CD8-positive, alpha-beta memory T cell (primary cell): ENCODE measurements around the gene MRPL52. TPM values are rescaled to one million over a fixed set of nuclear protein-coding genes. Genes with fewer than 3 reads are reported as not detected.

Experiments used
- CTCF ChIA-PET: fragments of 350-600 bp; sonication (Branson Sonifier 250); formaldehyde crosslinking; loops from one replicate; lab custom pipeline; 2021; ENCODE audit warnings: antibody characterized with exemption; lab: Charles Lee
- POLR2A ChIA-PET: fragments of 350-600 bp; sonication (Branson Sonifier 250); formaldehyde crosslinking; loops from one replicate; lab custom pipeline; 2021; ENCODE audit warnings: antibody characterized with exemption; lab: Charles Lee
- DNase-seq, 5 donors: peaks; one replicate each; pipeline versions ENCODE4 v3.0.0 to v3.0.0-alpha.2; 2020 to 2022; ENCODE audit warnings: mixed read lengths in 1 of 5
- H3K27ac ChIP-seq: one replicate; pipeline ENCODE4 v1.7.0; 2013; ENCODE audit warnings: low read depth, mild to moderate bottlenecking, low read length, moderate library complexity
- H3K27me3 ChIP-seq: 2 replicates; pipeline ENCODE4 v1.7.0; 2013; ENCODE audit warnings: low read length, mild to moderate bottlenecking; ENCODE audit not compliant: insufficient read depth, poor library complexity, severe bottlenecking
- H3K36me3 ChIP-seq: 2 replicates; pipeline ENCODE4 v1.7.0; 2013; ENCODE audit warnings: mild to moderate bottlenecking, low read length, moderate library complexity; ENCODE audit not compliant: insufficient read depth
- H3K4me1 ChIP-seq: 2 replicates; pipeline ENCODE4 v1.7.0; 2013; ENCODE audit warnings: mild to moderate bottlenecking, low read length, moderate library complexity; ENCODE audit not compliant: insufficient read depth
- H3K4me3 ChIP-seq: 2 replicates; pipeline ENCODE4 v1.7.0; 2013; ENCODE audit warnings: mild to moderate bottlenecking, low read length
- H3K9me3 ChIP-seq: 2 replicates; pipeline ENCODE4 v1.7.0; 2013; ENCODE audit warnings: mild to moderate bottlenecking, low read length
- H3K27ac Mint-ChIP-seq, 8 donors: one replicate each; pipeline ENCODE4 v1.8.0; 2020 to 2021; ENCODE audit warnings: mixed read lengths in 8 of 8, mild to moderate bottlenecking in 6 of 8, inconsistent platforms in 3 of 8, moderate library complexity in 3 of 8
- H3K27me3 Mint-ChIP-seq, 2 donors: one replicate each; pipeline ENCODE4 v1.8.0; 2020 to 2021; ENCODE audit warnings: mixed read lengths in 2 of 2, mild to moderate bottlenecking in 1 of 2, moderate library complexity in 1 of 2
- H3K36me3 Mint-ChIP-seq, 3 donors: one replicate each; pipeline ENCODE4 v1.8.0; 2020 to 2021; ENCODE audit warnings: mixed read lengths in 3 of 3, inconsistent platforms in 1 of 3, mild to moderate bottlenecking in 1 of 3
- H3K4me1 Mint-ChIP-seq, 3 donors: one replicate each; pipeline ENCODE4 v1.8.0; 2020 to 2021; ENCODE audit warnings: mixed read lengths in 3 of 3, inconsistent platforms in 1 of 3, mild to moderate bottlenecking in 1 of 3
- H3K4me3 Mint-ChIP-seq, 7 donors: one replicate each; pipeline ENCODE4 v1.8.0; 2020 to 2021; ENCODE audit warnings: mixed read lengths in 7 of 7, mild to moderate bottlenecking in 6 of 7, moderate library complexity in 4 of 7, inconsistent platforms in 2 of 7
- H3K9me3 Mint-ChIP-seq, 5 donors: one replicate each; pipeline ENCODE4 v1.8.0; 2020 to 2022; ENCODE audit warnings: mixed read lengths in 5 of 5, mild to moderate bottlenecking in 3 of 5, moderate library complexity in 2 of 5, inconsistent platforms in 1 of 5
- polyA plus RNA-seq: library from polyadenylated mRNA; unstranded; fragments of 300-500 nt; fragmentation: Illumina TruSeq; gene quantifications from one replicate; pipeline ENCODE4 v1.2.3, GENCODE V29; 2021
- total RNA-seq, 2 experiments: library from RNA; stranded (reverse); gene quantifications; one replicate each; pipeline ENCODE4 v1.2.3, GENCODE V29; 2021

The MRPL52 gene
- total and polyA plus RNA-seq, 3 experiments from 2014 or later = 139 to 185 (median 181) TPM

DNA sequence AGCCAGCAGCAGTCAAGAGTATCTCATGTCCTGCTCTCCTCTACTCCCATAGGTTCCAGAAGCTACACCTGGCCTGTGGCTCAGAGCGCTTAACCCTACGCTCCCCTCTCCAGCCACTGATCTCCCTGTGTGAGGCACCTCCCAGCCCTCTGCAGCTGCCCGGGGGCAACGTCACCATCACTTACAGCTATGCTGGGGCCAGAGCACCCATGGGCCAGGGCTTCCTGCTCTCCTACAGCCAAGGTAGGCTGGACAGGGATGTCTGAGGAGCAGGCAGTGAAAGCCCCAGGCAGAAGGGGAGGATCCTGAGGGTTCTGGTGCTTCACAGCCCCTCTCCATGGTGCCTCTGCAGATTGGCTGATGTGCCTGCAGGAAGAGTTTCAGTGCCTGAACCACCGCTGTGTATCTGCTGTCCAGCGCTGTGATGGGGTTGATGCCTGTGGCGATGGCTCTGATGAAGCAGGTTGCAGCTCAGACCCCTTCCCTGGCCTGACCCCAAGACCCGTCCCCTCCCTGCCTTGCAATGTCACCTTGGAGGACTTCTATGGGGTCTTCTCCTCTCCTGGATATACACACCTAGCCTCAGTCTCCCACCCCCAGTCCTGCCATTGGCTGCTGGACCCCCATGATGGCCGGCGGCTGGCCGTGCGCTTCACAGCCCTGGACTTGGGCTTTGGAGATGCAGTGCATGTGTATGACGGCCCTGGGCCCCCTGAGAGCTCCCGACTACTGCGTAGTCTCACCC lies 45.5 kb downstream of the MRPL52 start:
- Histone ChIP-seq H3K4me1 (peaks cover 16% of the 10 kb centered on the region), H3K4me3 (no peak overlapping the region), H3K27ac (no peak overlapping the region), H3K27me3 (no peaks in the 10 kb centered on the region), H3K36me3 (peaks cover 49% of the 10 kb centered on the region), H3K9me3 (no peaks in the 10 kb centered on the region)
- peak overlapping the region in 1 of 7 donors; percentile 25 for H3K4me3 Mint-ChIP-seq
- ChIA-PET POLR2A (no interaction called here), CTCF (interaction anchor here (1.1 to 6.9 kb wide), 2 partner anchors 27 to 55 kb away, joined by 3 to 43 read pairs; no protein-coding TSS in a partner anchor)
- peaks cover 4 to 76% (median 20%) of the 10 kb centered on the region in 3 donors for H3K36me3 Mint-ChIP-seq
- DNase-seq = no peak
- no peaks in the 10 kb centered on the region for H3K9me3 Mint-ChIP-seq
- H3K27ac Mint-ChIP-seq = peak overlapping the region in 1 of 8 donors; percentile 81
- H3K27me3 Mint-ChIP-seq = no peaks in the 10 kb centered on the region
- peaks cover 32 to 47% (median 33%) of the 10 kb centered on the region in 3 donors for H3K4me1 Mint-ChIP-seq

DNA sequence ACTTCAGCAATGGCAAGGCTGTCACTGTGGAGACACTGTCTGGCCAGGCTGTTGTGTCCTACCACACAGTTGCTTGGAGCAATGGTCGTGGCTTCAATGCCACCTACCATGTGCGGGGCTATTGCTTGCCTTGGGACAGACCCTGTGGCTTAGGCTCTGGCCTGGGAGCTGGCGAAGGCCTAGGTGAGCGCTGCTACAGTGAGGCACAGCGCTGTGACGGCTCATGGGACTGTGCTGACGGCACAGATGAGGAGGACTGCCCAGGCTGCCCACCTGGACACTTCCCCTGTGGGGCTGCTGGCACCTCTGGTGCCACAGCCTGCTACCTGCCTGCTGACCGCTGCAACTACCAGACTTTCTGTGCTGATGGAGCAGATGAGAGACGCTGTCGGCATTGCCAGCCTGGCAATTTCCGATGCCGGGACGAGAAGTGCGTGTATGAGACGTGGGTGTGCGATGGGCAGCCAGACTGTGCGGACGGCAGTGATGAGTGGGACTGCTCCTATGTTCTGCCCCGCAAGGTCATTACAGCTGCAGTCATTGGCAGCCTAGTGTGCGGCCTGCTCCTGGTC lies 46.1 kb downstream of the MRPL52 start:
- H3K9me3 ChIP-seq = no peaks in the 10 kb centered on the region
- H3K4me1 ChIP-seq = peaks cover 10% of the 10 kb centered on the region
- ChIA-PET CTCF (interaction anchor here (6.9 kb wide), 1 partner anchor 26 kb away, joined by 43 read pairs; no protein-coding TSS in a partner anchor), POLR2A (interaction anchor here (0.6 kb wide), 1 partner anchor 1227 kb away, joined by 3 read pairs; no protein-coding TSS in a partner anchor)
- H3K36me3 Mint-ChIP-seq = peaks cover 4 to 76% (median 20%) of the 10 kb centered on the region in 3 donors
- H3K27ac Mint-ChIP-seq = peak overlapping the region in 2 of 8 donors; percentile 28 to 81
- peaks cover 26 to 40% (median 27%) of the 10 kb centered on the region in 3 donors for H3K4me1 Mint-ChIP-seq
- H3K27ac ChIP-seq = no peak overlapping the region
- no peak for DNase-seq
- no peaks in the 10 kb centered on the region for H3K27me3 Mint-ChIP-seq
- H3K9me3 Mint-ChIP-seq = no peaks in the 10 kb centered on the region
- H3K4me3 ChIP-seq = no peak overlapping the region
- peak overlapping the region in 1 of 7 donors; percentile 10 for H3K4me3 Mint-ChIP-seq
- no peaks in the 10 kb centered on the region for H3K27me3 ChIP-seq
- H3K36me3 ChIP-seq = peaks cover 49% of the 10 kb centered on the region

DNA sequence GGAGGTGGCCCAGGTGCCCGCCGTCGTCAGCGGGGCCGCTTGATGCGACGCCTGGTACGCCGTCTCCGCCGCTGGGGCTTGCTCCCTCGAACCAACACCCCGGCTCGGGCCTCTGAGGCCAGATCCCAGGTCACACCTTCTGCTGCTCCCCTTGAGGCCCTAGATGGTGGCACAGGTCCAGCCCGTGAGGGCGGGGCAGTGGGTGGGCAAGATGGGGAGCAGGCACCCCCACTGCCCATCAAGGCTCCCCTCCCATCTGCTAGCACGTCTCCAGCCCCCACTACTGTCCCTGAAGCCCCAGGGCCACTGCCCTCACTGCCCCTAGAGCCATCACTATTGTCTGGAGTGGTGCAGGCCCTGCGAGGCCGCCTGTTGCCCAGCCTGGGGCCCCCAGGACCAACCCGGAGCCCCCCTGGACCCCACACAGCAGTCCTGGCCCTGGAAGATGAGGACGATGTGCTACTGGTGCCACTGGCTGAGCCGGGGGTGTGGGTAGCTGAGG lies 47.4 kb downstream of the MRPL52 start:
- Mint-ChIP-seq H3K4me3 (no peak overlapping the region), H3K36me3 (peaks cover 4 to 73% (median 20%) of the 10 kb centered on the region in 3 donors), H3K27me3 (no peaks in the 10 kb centered on the region), H3K27ac (no peak overlapping the region), H3K4me1 (peaks cover 20 to 39% (median 27%) of the 10 kb centered on the region in 3 donors), H3K9me3 (no peaks in the 10 kb centered on the region)
- ChIA-PET POLR2A (no interaction called here), CTCF (interaction anchor here (1.4 kb wide), 1 partner anchor 9 kb away, joined by 6 read pairs; no protein-coding TSS in a partner anchor)
- no peak overlapping the region for H3K27ac ChIP-seq
- no peaks in the 10 kb centered on the region for H3K27me3 ChIP-seq
- peaks cover 49% of the 10 kb centered on the region for H3K36me3 ChIP-seq
- no peak for DNase-seq
- no peak overlapping the region for H3K4me3 ChIP-seq
- peaks cover 10% of the 10 kb centered on the region for H3K4me1 ChIP-seq
- no peaks in the 10 kb centered on the region for H3K9me3 ChIP-seq

DNA sequence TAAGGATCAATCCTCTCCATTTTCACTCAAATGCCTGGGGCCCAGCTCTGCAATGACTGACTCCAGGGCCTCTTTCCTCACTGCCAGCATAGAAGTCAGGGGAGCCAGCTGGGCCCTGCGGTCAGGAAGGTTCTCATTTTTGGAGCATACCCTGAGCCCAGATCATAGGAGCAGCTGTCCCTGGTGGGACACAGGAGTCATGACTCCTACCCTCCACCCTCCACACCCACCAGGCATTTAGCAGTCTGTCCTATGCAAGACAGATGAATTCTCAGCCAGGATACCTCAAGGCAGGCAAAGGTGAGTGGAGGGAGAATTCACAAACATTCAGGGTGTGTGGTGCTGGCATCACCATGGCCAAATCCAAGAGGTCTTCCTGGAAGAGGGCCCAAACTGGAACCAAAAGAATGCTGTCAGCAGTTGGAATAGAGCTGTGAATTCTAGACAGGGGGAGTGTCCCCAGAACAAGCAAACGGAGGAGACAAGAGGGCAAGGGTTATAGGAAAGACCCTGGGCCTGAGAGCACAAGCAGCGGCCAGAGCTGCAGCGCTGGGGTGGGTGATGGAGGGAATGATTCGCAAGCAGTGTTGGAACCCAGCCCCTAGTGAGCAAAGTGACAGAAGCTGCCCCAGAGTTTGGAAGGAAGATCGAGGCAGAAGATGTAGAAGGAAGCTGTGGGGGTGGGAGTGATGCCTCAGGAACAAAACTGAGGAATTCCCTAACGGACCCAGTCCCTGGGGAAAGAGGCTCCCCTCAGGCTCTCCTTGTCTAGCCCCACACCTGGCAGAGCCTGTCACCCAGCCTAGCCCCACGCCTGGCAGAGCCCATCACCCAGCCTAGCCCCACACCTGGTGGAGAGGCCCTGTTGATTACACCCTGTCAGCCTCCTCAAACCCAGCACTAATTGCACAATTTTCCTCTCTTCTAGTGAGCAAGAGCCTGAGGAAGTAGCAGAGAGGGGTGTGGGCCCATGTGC lies 48.9 kb downstream of the MRPL52 start:
- ChIA-PET CTCF (interaction anchor here (1.4 kb wide), 1 partner anchor 7 kb away, joined by 6 read pairs; no protein-coding TSS in a partner anchor), POLR2A (no interaction called here)
- H3K4me1 Mint-ChIP-seq = peaks cover 10 to 36% (median 18%) of the 10 kb centered on the region in 3 donors
- H3K9me3 ChIP-seq = no peaks in the 10 kb centered on the region
- no peak overlapping the region for H3K27ac ChIP-seq
- no peaks in the 10 kb centered on the region for H3K27me3 ChIP-seq
- DNase-seq = no peak
- no peaks in the 10 kb centered on the region for H3K9me3 Mint-ChIP-seq
- peaks cover 46% of the 10 kb centered on the region for H3K36me3 ChIP-seq
- peak overlapping the region in 2 of 7 donors; percentile 43 to 59 for H3K4me3 Mint-ChIP-seq
- H3K27ac Mint-ChIP-seq = peak overlapping the region in 5 of 8 donors; percentile 29 to 79 (median 64)
- H3K4me1 ChIP-seq = peaks cover 5% of the 10 kb centered on the region
- no peaks in the 10 kb centered on the region for H3K27me3 Mint-ChIP-seq
- H3K4me3 ChIP-seq = no peak overlapping the region
- H3K36me3 Mint-ChIP-seq = peaks cover 4 to 61% (median 18%) of the 10 kb centered on the region in 3 donors

DNA sequence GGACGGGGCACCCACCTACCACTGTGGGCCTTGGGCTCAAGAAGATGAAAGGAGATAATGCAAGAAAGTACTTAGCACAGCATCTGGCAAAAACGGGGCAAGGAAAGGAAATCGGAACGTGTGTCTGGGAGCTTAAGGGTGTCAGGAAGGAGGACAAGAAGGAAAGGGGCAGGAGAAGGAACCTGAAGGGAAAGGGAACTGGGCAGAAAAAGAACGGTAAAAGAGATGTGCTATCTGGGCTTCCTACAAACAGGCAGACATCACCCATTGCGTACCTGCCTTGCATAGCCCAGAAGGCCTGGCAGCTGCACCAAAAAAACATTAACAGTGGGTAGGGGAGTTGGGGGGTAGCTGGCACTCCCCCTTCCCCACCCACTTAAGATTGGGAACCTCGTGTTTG lies 52.4 kb downstream of the MRPL52 start:
- Histone ChIP-seq H3K4me1 (peaks cover 22% of the 10 kb centered on the region), H3K27me3 (no peaks in the 10 kb centered on the region), H3K36me3 (peaks cover 15% of the 10 kb centered on the region), H3K4me3 (no peak overlapping the region), H3K27ac (no peak overlapping the region), H3K9me3 (no peaks in the 10 kb centered on the region)
- ChIA-PET CTCF (interaction anchor here (0.9 to 10.6 kb wide), 7 partner anchors 10 to 175 kb away, joined by 3 to 110 read pairs (median 5); partner anchors contain the start of genes CDH24, LRP10 and RBM23), POLR2A (interaction anchor here (0.6 to 1.7 kb wide), 4 partner anchors 9 to 47 kb away, joined by 3 to 8 read pairs (median 3); partner anchors contain the start of gene RBM23)
- Mint-ChIP-seq H3K4me1 (peaks cover 13 to 45% (median 20%) of the 10 kb centered on the region in 3 donors), H3K27ac (peak overlapping the region in 3 of 8 donors; percentile 8 to 84 (median 13)), H3K27me3 (peaks cover 0 to under 1% of the 10 kb centered on the region in 2 donors), H3K9me3 (no peaks in the 10 kb centered on the region), H3K4me3 (peak overlapping the region in 1 of 7 donors; percentile 4), H3K36me3 (peaks cover 4 to 29% (median 9%) of the 10 kb centered on the region in 3 donors)
- no peak for DNase-seq

DNA sequence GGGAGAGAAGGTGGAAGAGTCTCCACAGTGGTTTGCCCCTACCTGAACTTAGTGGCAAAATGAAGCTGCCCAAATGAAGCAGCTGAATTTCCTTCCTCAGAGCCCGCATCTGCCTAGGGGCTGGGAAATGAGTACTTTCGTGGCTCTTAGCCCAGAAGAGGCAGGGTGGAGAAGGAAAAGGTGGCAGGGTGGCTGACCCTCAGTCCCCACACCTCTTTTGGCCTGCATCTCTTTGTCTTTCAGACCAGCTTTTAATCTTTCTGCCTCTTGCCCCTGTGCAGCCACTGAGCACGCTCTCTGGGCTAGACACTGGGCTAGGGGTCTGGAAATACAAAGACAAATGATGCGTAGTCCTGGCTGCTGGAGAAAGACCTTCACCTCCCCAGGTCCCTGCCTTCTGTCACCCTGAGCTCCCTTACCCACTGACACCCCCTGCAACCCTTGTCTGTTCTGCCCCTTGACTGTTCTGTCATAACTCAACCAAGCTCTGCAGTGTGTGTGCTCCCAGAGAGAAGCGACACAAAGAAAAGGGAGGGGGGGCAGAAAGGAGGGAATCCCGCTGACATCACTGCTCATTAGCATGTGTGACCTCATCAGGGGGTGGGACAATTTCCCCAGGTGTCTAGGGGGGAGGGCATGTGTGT lies 53.0 kb downstream of the MRPL52 start:
- H3K4me3 Mint-ChIP-seq = no peak overlapping the region
- peaks cover 0 to 1% of the 10 kb centered on the region in 2 donors for H3K27me3 Mint-ChIP-seq
- Histone ChIP-seq H3K27ac (no peak overlapping the region), H3K27me3 (no peaks in the 10 kb centered on the region), H3K4me1 (peaks cover 27% of the 10 kb centered on the region), H3K4me3 (no peak overlapping the region), H3K9me3 (no peaks in the 10 kb centered on the region), H3K36me3 (peaks cover 9% of the 10 kb centered on the region)
- H3K36me3 Mint-ChIP-seq = peaks cover 4 to 24% (median 8%) of the 10 kb centered on the region in 3 donors
- ChIA-PET CTCF (interaction anchor here (0.9 to 10.6 kb wide), 7 partner anchors 11 to 174 kb away, joined by 3 to 110 read pairs (median 6); partner anchors contain the start of genes CDH24, LRP10 and RBM23), POLR2A (interaction anchor here (0.6 to 1.7 kb wide), 5 partner anchors 9 to 48 kb away, joined by 3 to 8 read pairs (median 3); partner anchors contain the start of genes LRP10 and RBM23)
- no peaks in the 10 kb centered on the region for H3K9me3 Mint-ChIP-seq
- H3K4me1 Mint-ChIP-seq = peaks cover 19 to 51% (median 24%) of the 10 kb centered on the region in 3 donors
- DNase-seq = peak in 2 of 5 donors; percentile 29 to 60
- H3K27ac Mint-ChIP-seq = peak overlapping the region in 3 of 8 donors; percentile 61 to 95 (median 64)
